Measurements from ENCODE around the gene CRIP3. TPM values are rescaled to one million over a fixed set of nuclear protein-coding genes. Genes with fewer than 3 reads are reported as not detected.

Gene CRIP3
- total and polyA plus RNA-seq, 2 of the 8 experiments (the other 6 are each of a cell fraction or from before 2014, with no cell fraction given), result 34.0 to 46.3 TPM

- TF ChIP-seq CHD7 (IDR thresholded peaks at IDR 0.05; ENCODE audit: insufficient replicate concordance, low read length), result no peak
- TF ChIP-seq RNF2 (IDR thresholded peaks at IDR 0.05; ENCODE audit: borderline replicate concordance, low read depth, low read length, missing control alignments, poor library complexity, severe bottlenecking), result no peak
- TF ChIP-seq POLR2A (IDR thresholded peaks at IDR 0.05; ENCODE audit: control extremely low read depth in 1 of 2, low read depth in 2 of 2, low read length in 2 of 2), result no peak
- no peak for TF ChIP-seq TCF12 (IDR thresholded peaks at IDR 0.05; ENCODE audit: low read depth, low read length)
- no peak for TF ChIP-seq NRF1 (IDR thresholded peaks at IDR 0.05; ENCODE audit: low read depth, low read length)
- TF ChIP-seq ASH2L (IDR thresholded peaks at IDR 0.05; ENCODE audit: low read length), result no peak
- TF ChIP-seq ZNF274 (IDR thresholded peaks at IDR 0.05; ENCODE audit: borderline replicate concordance, extremely low read depth, low read length), result no peak
- no peak for TF ChIP-seq KDM5A (IDR thresholded peaks at IDR 0.05; ENCODE audit: low read length)
- TF ChIP-seq TAF1 (IDR thresholded peaks at IDR 0.05; ENCODE audit: low read depth, low read length), result no peak
- TF ChIP-seq ATF2 (IDR thresholded peaks at IDR 0.05; ENCODE audit: low read length), result no peak
- TF ChIP-seq RXRA (IDR thresholded peaks at IDR 0.05; ENCODE audit: insufficient read depth, low read depth, low read length), result no peak
Measured at GRCh38 chr6:43261198-43261597, 47.4 kb downstream of the CRIP3 start (continued).
